ENCODE results near the gene SETD1B. TPM values are rescaled to one million over a fixed set of nuclear protein-coding genes. Genes with fewer than 3 reads are reported as not detected.

The SETD1B gene
- total RNA-seq, 4 donors from 2014 or later, result 1.3 to 63.6 (median 5.6) TPM

DNA sequence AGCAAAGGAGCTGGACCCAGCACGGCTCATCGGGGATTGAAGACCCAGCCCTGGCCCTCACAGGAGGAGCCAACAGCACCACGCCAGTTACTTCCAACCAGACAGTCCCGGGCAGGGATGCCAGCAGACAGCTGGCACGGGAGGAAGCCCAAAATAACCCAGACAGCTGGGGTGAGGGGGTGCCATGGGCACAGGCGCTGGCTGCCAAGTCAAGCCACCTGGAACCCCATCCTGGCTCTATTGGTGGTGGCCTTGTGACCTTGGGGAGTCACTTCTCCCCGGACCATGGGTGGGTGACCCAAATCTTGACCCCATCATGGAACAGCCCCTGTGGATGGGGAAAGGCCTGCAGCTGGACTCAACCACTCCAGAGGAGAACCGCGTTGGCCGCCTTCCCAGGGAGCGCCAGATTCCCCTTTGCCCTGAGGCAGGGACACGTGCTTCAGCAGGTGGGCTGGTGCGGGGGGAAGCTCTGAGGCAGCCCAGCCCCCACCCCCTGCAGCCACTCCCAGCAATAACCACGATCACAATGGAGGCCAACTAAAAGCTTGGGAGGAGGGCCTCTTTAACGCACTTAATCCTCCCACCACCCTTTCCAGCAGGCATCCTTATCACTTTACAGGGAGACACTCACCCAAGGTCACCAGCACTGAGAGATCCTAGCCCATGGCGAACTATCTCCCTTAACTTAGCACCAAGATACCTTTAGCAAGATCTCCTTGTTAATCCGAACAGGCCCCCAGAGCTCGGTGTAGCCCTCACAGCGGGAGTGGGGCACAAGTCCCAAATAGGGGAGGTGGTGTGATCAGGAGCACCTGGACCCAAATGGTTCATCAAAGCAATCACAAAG lies 5.6 kb upstream of the SETD1B start:
- no peaks in the 10 kb centered on the region for H3K9me3 ChIP-seq
- intact Hi-C loops (cut with DNase I; ENCODE audit: low total_unique reads), result no loop called here
- H3K27me3 ChIP-seq, result no peaks in the 10 kb centered on the region
- peak; percentile 71 to 77 for DNase-seq
- H3K27ac ChIP-seq, result peak overlapping the region; percentile 100
- H3K36me3 ChIP-seq, result no peaks in the 10 kb centered on the region
- TF ChIP-seq POLR2A (IDR thresholded peaks at IDR 0.05), result peak in 1 of 2 donors; percentile 12
- TF ChIP-seq, protein P1, sequence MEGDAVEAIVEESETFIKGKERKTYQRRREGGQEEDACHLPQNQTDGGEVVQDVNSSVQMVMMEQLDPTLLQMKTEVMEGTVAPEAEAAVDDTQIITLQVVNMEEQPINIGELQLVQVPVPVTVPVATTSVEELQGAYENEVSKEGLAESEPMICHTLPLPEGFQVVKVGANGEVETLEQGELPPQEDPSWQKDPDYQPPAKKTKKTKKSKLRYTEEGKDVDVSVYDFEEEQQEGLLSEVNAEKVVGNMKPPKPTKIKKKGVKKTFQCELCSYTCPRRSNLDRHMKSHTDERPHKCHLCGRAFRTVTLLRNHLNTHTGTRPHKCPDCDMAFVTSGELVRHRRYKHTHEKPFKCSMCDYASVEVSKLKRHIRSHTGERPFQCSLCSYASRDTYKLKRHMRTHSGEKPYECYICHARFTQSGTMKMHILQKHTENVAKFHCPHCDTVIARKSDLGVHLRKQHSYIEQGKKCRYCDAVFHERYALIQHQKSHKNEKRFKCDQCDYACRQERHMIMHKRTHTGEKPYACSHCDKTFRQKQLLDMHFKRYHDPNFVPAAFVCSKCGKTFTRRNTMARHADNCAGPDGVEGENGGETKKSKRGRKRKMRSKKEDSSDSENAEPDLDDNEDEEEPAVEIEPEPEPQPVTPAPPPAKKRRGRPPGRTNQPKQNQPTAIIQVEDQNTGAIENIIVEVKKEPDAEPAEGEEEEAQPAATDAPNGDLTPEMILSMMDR (IDR thresholded peaks at IDR 0.05), result no peak
- peaks cover 33 to 49% of the 10 kb centered on the region in 2 donors for H3K4me1 ChIP-seq
- no peak overlapping the region for H3K4me3 ChIP-seq

GRCh38 chr12:121798787-121799155 lies 5.0 kb upstream of the SETD1B start:
- intact Hi-C loops (cut with DNase I; ENCODE audit: low total_unique reads), result no loop called here
- no peaks in the 10 kb centered on the region for H3K9me3 ChIP-seq
- H3K27me3 ChIP-seq, result no peaks in the 10 kb centered on the region
- H3K27ac ChIP-seq, result peak overlapping the region; percentile 100
- no peak for TF ChIP-seq POLR2A (IDR thresholded peaks at IDR 0.05)
- TF ChIP-seq, protein P1 (IDR thresholded peaks at IDR 0.05), result no peak
- peak overlapping the region in 1 of 2 donors; percentile 79 for H3K4me3 ChIP-seq
- no peaks in the 10 kb centered on the region for H3K36me3 ChIP-seq
- H3K4me1 ChIP-seq, result peaks cover 33 to 43% of the 10 kb centered on the region in 2 donors
- peak in 1 of 2 donors; percentile 24 for DNase-seq

- peak overlapping the region; percentile 79 to 85 for H3K4me3 ChIP-seq
- peak; percentile 77 to 81 for DNase-seq
- peaks cover 33 to 41% of the 10 kb centered on the region in 2 donors for H3K4me1 ChIP-seq
- TF ChIP-seq POLR2A (IDR thresholded peaks at IDR 0.05), result peak in 1 of 2 donors; percentile 8
- TF ChIP-seq, protein P1 (IDR thresholded peaks at IDR 0.05), result no peak
- peak overlapping the region; percentile 100 for H3K27ac ChIP-seq
- H3K9me3 ChIP-seq, result no peaks in the 10 kb centered on the region
- intact Hi-C loops (cut with DNase I; ENCODE audit: low total_unique reads), result no loop called here
- no peaks in the 10 kb centered on the region for H3K27me3 ChIP-seq
- H3K36me3 ChIP-seq, result no peaks in the 10 kb centered on the region
Measured at GRCh38 chr12:121799156-121799841, 4.5 kb upstream of the SETD1B start.

DNA sequence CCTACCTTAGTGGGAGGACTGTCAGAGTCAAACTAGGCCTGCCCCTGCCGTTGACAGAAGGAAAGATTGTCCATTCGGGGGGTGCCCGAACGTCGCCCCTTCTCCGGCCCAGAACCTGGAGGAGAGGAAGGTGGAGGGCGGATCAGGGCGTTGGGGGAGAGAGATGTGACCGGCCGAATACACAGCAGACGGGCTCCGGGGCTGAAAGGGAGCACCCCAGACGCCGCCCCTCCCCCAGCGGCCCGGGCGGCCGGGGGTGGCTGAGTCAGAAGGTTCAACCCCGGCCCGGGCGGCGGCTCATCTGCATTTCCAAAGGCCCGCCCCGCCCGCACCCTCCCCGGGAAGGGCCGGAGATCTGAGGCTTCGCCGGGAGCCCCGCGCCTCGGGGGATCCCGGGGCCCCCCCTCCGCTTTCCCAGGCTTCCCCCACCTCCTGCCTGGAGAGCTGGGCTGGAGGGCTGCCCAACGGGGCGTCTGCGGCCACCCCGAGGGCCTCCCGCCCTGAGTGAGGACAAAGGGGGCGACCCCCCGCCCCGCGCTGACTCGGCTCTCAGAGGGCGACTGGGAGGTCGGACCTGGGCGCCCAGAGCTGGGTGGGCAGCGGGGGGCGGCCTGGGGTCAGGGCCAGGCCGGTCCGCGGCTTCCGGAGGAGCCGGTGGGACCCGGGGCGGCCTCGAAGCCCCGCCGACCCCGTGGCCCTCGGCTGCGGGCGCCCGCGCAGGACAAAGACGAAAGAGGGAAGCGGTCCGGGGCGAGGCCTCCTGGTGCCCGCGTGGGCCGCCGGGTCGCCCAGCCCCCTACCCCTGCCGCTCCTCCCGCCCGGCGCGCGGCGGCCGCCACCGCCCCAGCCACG lies 3.7 kb upstream of the SETD1B start:
- TF ChIP-seq, protein P1 (IDR thresholded peaks at IDR 0.05), result no peak
- TF ChIP-seq POLR2A (IDR thresholded peaks at IDR 0.05), result peak; percentile 51 to 86
- peak overlapping the region; percentile 100 for H3K27ac ChIP-seq
- no peaks in the 10 kb centered on the region for H3K36me3 ChIP-seq
- DNase-seq, result peak; percentile 94 to 95
- H3K4me3 ChIP-seq, result peak overlapping the region; percentile 79 to 85
- peaks cover 32 to 33% of the 10 kb centered on the region in 2 donors for H3K4me1 ChIP-seq
- no peaks in the 10 kb centered on the region for H3K27me3 ChIP-seq
- intact Hi-C loops (cut with DNase I; ENCODE audit: low total_unique reads), result no loop called here
- no peaks in the 10 kb centered on the region for H3K9me3 ChIP-seq

Data from uterus (tissue), 4 donors.